ENCODE data around the gene GPANK1. TPM values are rescaled to one million over a fixed set of nuclear protein-coding genes. Genes with fewer than 3 reads are reported as not detected.

The GPANK1 gene
- total and polyA plus RNA-seq, 2 of the 13 experiments (the other 11 are each of a cell fraction or from before 2014, with no cell fraction given): 15.4 to 22.8 TPM

DNA sequence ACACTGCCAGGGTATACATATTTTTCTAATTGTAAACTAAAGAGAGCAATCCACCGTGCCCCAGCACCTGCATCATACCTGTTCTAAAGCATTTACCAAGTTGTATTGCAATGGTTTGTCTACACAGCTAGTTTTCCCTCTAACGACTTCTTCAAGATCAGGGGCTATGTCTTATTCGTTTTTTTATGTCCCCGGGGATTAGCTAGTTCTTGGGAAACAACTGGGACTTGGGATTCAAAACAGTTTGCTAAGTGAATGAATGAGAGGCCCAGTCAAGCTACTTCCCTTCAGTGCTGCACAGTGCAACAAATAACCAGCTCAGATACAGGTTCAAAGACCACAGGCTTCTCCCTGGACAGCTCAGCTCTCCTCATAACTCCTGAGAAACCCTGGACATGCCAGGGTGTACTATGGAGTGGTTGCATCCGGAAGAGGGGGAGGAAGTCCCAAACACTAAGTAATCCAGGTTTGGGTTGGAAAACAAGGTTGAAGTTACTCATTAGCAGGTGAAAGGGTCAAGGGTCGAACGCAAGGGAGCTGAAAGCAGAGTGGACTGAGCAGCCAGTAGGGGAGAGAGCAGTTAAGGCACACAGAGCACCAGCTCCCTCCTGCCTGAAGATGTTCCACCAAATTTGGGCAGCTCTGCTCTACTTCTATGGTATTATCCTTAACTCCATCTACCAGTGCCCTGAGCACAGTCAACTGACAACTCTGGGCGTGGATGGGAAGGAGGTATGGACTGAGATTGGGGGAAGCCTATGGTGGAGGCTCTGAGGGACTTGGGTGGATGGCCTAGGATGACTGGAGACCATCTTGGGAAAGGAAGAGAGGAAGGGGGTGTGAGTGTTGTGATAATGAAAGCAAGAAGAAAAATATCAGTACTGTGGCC lies 9.2 kb downstream of the GPANK1 start, which contains the start of gene APOM (continued):
- TF ChIP-seq SMARCC2 (IDR thresholded peaks at IDR 0.05) (no peak), SMAD1 (CRISPR knock-in tag; IDR thresholded peaks at IDR 0.05; ENCODE audit: borderline replicate concordance, low read depth) (peak; percentile 88), ZNF777 (CRISPR knock-in tag; IDR thresholded peaks at IDR 0.05) (no peak; the same call in 1 of the 2 replicates), KDM3A (CRISPR knock-in tag; IDR thresholded peaks at IDR 0.05; ENCODE audit: low read depth) (no peak; the same call in 1 of the 2 replicates), FOXA3 (CRISPR knock-in tag; IDR thresholded peaks at IDR 0.05) (peak; percentile 92), SIX1 (CRISPR knock-in tag; IDR thresholded peaks at IDR 0.05; ENCODE audit: borderline replicate concordance) (peak; percentile 73; the same call in 1 of the 2 replicates), ZNF678 (CRISPR knock-in tag; IDR thresholded peaks at IDR 0.05) (no peak), ETV6 (CRISPR knock-in tag; conservative IDR thresholded peaks at IDR 0.05) (0 out of 2 replicates have a peak, but pooled peaks have one; percentile 42), GABPA (IDR thresholded peaks at IDR 0.05; ENCODE audit: low read depth, low read length) (no peak), GABPA (CRISPR knock-in tag; IDR thresholded peaks at IDR 0.05; ENCODE audit: low read depth) (no peak), HIVEP1 (CRISPR knock-in tag; IDR thresholded peaks at IDR 0.05) (peak; percentile 93), ZBTB21 (CRISPR knock-in tag; IDR thresholded peaks at IDR 0.05) (0 out of 2 replicates have a peak, but pooled peaks have one; percentile 41), ZNF773 (CRISPR knock-in tag; IDR thresholded peaks at IDR 0.05; ENCODE audit: borderline replicate concordance) (no peak), AHR (CRISPR knock-in tag; IDR thresholded peaks at IDR 0.05) (no peak; the same call in 1 of the 2 replicates), ZMAT3 (CRISPR knock-in tag; conservative IDR thresholded peaks at IDR 0.05) (peak; percentile 82; the same call in 1 of the 2 replicates), JARID2 (CRISPR knock-in tag; IDR thresholded peaks at IDR 0.05; ENCODE audit: insufficient replicate concordance) (no peak), TBX2 (CRISPR knock-in tag; IDR thresholded peaks at IDR 0.05; ENCODE audit: borderline replicate concordance) (peak; percentile 97), PRMT3 (CRISPR knock-in tag; IDR thresholded peaks at IDR 0.05; ENCODE audit: borderline replicate concordance, low read depth) (peak; percentile 81; the same call in 1 of the 2 replicates)
- TF ChIP-seq, protein P1, sequence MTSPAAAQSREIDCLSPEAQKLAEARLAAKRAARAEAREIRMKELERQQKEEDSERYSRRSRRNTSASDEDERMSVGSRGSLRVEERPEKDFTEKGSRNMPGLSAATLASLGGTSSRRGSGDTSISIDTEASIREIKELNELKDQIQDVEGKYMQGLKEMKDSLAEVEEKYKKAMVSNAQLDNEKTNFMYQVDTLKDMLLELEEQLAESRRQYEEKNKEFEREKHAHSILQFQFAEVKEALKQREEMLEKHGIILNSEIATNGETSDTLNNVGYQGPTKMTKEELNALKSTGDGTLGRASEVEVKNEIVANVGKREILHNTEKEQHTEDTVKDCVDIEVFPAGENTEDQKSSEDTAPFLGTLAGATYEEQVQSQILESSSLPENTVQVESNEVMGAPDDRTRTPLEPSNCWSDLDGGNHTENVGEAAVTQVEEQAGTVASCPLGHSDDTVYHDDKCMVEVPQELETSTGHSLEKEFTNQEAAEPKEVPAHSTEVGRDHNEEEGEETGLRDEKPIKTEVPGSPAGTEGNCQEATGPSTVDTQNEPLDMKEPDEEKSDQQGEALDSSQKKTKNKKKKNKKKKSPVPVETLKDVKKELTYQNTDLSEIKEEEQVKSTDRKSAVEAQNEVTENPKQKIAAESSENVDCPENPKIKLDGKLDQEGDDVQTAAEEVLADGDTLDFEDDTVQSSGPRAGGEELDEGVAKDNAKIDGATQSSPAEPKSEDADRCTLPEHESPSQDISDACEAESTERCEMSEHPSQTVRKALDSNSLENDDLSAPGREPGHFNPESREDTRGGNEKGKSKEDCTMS (CRISPR knock-in tag; conservative IDR thresholded peaks at IDR 0.05): no peak
- TF ChIP-seq, protein P2, sequence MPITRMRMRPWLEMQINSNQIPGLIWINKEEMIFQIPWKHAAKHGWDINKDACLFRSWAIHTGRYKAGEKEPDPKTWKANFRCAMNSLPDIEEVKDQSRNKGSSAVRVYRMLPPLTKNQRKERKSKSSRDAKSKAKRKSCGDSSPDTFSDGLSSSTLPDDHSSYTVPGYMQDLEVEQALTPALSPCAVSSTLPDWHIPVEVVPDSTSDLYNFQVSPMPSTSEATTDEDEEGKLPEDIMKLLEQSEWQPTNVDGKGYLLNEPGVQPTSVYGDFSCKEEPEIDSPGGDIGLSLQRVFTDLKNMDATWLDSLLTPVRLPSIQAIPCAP (CRISPR knock-in tag; IDR thresholded peaks at IDR 0.05; ENCODE audit: low read depth): peak; percentile 27; the same call in 1 of the 2 replicates
- TF ChIP-seq, protein P3, sequence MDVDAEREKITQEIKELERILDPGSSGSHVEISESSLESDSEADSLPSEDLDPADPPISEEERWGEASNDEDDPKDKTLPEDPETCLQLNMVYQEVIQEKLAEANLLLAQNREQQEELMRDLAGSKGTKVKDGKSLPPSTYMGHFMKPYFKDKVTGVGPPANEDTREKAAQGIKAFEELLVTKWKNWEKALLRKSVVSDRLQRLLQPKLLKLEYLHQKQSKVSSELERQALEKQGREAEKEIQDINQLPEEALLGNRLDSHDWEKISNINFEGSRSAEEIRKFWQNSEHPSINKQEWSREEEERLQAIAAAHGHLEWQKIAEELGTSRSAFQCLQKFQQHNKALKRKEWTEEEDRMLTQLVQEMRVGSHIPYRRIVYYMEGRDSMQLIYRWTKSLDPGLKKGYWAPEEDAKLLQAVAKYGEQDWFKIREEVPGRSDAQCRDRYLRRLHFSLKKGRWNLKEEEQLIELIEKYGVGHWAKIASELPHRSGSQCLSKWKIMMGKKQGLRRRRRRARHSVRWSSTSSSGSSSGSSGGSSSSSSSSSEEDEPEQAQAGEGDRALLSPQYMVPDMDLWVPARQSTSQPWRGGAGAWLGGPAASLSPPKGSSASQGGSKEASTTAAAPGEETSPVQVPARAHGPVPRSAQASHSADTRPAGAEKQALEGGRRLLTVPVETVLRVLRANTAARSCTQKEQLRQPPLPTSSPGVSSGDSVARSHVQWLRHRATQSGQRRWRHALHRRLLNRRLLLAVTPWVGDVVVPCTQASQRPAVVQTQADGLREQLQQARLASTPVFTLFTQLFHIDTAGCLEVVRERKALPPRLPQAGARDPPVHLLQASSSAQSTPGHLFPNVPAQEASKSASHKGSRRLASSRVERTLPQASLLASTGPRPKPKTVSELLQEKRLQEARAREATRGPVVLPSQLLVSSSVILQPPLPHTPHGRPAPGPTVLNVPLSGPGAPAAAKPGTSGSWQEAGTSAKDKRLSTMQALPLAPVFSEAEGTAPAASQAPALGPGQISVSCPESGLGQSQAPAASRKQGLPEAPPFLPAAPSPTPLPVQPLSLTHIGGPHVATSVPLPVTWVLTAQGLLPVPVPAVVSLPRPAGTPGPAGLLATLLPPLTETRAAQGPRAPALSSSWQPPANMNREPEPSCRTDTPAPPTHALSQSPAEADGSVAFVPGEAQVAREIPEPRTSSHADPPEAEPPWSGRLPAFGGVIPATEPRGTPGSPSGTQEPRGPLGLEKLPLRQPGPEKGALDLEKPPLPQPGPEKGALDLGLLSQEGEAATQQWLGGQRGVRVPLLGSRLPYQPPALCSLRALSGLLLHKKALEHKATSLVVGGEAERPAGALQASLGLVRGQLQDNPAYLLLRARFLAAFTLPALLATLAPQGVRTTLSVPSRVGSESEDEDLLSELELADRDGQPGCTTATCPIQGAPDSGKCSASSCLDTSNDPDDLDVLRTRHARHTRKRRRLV (CRISPR knock-in tag; IDR thresholded peaks at IDR 0.05): peak; percentile 52; the same call in 1 of the 2 replicates

All from HepG2 (cell line).